ENCODE results near the gene DAPK2.
"Not testable (repeated sequence)": the region's sequence is repeated elsewhere in the genome, so short reads cannot be mapped to it uniquely, and the experiment has no call there.

DAPK2 gene

DNA sequence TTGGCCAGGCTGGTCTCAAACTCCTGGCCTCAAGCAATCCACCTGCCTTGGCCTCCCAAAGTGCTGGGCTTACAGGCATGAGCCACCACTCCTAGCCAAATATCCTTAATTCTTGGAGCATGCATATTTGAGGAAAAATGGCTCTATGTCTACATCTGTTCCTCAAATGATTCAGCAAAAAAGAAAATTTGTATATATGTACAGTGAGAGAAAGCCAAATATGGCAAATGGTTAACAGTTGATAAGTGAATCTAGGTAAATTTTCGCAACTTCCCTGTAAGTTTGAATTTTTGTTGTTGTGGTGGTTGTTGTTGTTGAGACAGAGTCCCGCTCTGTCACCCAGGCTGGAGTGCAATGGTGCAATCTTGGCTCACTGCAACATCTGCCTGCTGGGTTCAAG, 12.8 kb upstream of the DAPK2 start:
- DNase-seq (ENCODE audit: low read depth); H3K4me3 ChIP-seq (ENCODE audit: low read depth, low read length): not testable (repeated sequence)

DNA sequence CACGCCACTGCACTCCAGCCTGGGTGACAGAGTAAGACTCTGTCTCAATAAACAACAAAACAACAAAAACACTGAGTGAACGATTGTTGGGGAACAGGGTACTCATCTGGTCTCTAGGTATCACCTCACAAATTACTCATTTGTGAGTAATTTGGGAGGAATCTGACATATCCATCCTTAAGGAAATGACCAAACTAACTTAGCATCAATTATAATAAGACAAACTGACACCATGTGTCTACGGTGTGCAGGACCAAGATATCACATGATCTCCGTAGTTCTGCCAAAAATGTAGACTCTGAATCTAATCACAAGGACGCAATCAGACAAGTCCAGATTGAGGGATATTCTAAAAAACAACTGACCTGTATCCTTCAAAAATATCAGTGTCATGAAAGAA, 12.0 kb upstream of the DAPK2 start:
- H3K4me3 ChIP-seq (ENCODE audit: low read depth, low read length), result no peak overlapping the region

GRCh38 chr15:64053674-64054073, 7.4 kb upstream of the DAPK2 start:
- not testable (repeated sequence) for DNase-seq (ENCODE audit: low read depth); H3K4me3 ChIP-seq (ENCODE audit: low read depth, low read length)

More for the DNA sequence above, 12.0 kb upstream of the DAPK2 start:
- no peak for DNase-seq (ENCODE audit: low read depth)

DNA sequence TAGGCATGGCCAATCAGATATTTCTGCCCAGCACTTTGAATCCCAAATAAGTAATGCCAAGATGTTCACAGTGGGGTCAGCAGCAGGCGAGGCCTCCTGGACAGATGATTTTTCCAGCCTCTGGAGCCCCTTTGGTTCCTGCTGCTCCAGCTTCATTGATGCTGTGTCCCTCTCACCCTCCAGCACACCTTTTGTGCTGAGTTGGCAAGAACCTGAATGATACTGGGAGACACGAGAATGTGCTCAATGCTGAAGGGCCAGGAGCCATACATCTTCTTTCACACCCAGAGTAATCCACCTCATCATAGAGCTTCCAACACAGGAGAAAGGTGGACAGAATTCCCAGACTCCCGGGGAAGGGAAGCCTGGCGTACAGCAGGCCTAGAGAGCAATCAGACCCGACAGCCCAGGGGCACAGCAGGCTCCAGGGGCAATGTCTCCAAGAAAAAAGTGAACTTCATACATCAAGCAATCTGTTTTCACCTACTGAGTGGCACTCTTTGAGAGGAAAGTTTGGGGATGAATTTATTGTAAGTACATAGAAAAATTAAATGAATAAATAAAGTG, 6.7 kb upstream of the DAPK2 start:
- no peak for DNase-seq (ENCODE audit: low read depth)

DNA sequence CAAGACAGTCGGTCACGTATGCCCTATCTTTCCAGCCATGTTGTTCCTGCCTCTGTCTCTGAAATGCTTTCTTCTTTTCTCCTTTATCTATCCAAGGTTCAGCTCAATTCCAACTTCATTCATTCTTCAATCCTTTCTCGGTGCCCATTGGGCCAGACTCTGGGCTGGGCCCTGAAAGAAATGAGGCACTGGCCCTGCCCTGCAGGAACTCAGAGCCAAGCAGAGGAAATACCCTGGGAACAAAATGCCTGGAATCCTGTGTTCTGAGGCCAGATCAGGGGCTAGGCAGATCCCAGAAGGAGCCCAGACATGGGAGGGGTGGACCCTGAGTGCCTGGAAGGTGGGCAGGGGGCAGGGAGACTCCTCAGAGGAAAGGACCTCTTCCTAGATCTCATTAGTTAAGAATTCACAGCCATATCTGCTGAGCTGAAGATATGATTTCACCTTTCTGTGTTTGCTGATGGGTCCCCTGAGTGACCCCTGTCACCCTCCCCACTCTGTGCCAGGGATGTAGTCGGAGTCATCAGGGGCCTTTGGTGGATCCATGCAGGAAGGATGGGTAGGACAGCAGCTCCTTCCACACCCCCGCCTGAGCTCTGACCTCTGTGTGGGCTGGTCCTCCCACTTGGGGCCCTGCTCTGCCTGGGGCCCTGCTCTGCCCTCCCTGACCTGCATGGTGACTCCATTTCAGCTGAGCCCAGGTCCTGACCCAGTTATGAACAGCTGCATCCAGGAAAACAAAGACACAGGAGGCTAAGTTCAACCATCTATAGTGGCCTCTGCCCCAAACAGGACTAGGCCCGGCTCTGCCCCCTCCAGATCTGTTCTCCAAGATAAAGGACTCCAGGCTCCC, 5.3 kb upstream of the DAPK2 start:
- no peak overlapping the region for H3K4me3 ChIP-seq (ENCODE audit: low read depth, low read length)
- no peak for DNase-seq (ENCODE audit: low read depth)

More for the DNA sequence above, 6.7 kb upstream of the DAPK2 start:
- H3K4me3 ChIP-seq (ENCODE audit: low read depth, low read length), result no peak overlapping the region

DNA sequence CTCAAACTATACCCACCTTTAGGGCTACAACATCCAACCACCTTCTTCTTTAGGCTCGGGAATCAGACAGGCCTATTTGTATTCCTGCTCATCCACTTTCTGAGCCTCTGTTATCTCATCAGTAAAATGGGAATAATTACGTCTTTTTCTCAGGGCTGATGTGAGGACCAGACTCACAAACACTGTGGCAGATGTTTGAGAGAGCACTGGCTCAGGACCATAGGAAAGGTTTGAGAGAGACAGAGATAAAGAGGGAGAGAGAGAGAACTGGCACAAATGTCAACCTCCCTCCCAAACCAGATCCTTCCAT, 4.8 kb upstream of the DAPK2 start:
- H3K4me3 ChIP-seq (ENCODE audit: low read depth, low read length), result no peak overlapping the region
- DNase-seq (ENCODE audit: low read depth), result no peak

DNA sequence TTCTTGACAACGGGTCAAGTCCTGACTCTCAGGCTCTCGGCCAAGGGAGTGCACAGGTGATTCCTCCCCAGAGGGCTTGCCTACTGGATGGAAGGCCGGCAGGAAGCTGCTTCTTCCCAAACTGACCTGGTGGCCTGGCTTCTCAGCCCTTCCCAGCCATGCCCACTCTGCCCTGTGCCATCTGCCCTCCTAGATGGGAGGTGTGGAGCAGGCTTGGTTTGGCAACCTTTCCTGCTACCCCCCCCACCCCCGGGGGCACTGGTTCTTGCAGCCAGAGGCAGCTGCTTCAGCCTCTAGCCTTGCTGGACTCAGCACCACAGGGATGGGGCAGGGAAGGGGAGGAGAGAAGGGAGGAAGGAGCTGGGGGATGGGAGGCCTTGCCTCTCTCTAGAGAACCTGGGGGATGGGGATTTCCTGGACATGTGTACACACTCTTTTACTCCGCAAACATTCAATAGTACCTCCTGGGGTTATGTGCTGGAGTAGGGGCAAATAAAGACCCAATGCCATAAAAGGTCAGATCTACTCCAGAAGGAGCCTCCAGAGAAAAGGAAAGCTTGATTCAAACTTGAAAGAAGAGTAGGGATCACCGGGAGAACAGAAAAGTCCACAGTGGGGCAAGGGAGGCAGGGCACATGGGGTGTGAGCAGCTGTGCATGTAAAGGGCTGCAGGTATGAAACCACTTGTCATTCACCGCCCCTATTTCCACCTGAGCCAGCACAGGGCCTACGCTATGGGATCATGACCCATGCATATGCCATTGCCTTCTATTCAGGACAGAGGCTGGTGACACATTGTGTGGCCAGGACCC, 4.2 kb upstream of the DAPK2 start:
- no peak overlapping the region for H3K4me3 ChIP-seq (ENCODE audit: low read depth, low read length)

GRCh38 chr15:64048781-64049460, 2.6 kb upstream of the DAPK2 start:
- H3K4me3 ChIP-seq (ENCODE audit: low read depth, low read length), result no peak overlapping the region
- DNase-seq (ENCODE audit: low read depth), result no peak

More for the DNA sequence above, 4.2 kb upstream of the DAPK2 start:
- DNase-seq (ENCODE audit: low read depth), result no peak

DNA sequence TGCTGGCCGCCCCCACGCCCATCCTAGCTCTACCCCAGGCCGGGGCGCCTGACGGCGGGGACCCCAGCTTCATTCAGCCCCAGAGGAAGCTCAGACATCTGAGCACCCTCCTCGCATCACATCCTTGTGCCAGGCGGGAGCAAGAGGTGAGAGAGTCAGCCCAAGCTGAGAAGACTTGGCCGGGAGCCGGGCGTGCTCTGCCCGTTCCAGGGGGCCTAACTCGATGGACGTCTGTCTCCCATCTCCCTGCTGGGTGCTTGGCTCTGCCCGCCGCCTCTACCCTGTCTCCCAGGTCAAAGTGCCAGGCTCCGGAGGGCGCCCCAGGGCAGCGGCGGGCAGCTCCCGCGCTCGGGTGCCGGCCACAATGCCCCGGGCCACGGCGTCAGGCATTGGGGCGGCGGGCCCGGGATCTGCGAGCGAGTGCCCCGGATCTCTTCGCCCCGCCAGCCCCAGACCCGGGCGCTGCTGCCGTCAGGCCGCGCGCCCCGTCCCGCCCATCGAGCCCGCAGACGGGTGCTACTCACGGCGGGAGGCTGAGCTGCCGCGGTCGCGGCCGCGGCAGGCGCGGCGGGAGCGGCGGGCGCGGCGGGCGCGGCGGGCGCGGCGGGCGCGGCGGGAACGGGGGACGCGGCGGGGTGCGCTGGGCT, 388 bp downstream of the DAPK2 start:
- DNase-seq (ENCODE audit: low read depth), result no peak
- peak overlapping the region; percentile 46 for H3K4me3 ChIP-seq (ENCODE audit: low read depth, low read length)

DNA sequence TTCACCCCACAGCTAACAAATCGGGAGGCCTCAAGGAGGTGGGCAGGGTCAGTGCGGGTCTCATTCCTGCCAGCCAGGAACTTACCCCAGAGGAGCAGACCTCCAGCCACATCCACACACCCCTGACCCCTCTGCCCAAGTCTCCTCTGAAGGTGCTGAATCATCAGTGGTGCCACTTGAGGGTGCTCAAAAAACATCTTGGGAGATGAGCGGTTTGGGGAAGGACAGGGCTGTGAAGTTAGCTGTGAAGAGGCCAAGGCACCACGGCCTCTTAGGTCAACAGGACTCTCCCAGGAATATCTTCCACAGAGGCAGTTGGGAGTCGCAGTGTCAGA, 1.2 kb downstream of the DAPK2 start:
- H3K4me3 ChIP-seq (ENCODE audit: low read depth, low read length), result no peak overlapping the region
- DNase-seq (ENCODE audit: low read depth), result no peak

DNA sequence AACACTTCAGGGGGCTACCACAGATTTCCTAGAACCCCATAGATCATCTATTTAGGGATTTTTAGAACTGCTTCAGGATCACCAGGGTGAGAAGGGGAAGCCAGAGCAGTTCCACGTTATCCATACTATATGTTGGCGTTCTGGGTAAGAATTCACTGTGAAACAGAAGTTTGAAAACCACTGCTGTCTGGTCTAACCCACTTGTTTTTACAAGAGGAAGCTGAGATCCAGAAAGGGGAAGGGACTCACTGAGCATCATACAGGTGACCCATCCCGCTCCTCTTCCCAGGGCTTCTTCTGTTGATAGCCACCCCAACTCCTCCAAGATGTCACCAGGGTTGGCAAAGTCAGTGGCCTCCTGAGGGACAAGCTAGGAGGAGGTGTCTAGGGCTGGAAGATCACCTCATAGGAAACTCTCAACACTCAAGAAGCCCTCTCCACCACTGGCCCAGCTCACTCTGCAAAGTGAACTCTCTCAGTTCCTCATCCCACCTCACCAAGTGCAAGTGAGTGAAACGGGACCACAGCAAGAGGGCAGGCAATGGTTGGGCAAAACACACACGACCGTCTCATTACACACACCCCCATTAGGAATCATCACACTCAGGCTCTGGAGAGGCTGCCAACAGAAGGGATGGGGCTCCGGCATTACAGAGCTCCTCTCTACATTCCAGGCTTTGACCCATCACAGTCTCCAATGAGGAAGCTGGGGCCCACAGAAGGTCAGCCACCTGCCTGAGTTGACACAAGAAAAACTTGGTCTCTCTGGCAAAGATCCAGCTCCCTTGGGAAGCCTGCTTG, 1.8 kb downstream of the DAPK2 start:
- no peak overlapping the region for H3K4me3 ChIP-seq (ENCODE audit: low read depth, low read length)
- DNase-seq (ENCODE audit: low read depth), result no peak

DNA sequence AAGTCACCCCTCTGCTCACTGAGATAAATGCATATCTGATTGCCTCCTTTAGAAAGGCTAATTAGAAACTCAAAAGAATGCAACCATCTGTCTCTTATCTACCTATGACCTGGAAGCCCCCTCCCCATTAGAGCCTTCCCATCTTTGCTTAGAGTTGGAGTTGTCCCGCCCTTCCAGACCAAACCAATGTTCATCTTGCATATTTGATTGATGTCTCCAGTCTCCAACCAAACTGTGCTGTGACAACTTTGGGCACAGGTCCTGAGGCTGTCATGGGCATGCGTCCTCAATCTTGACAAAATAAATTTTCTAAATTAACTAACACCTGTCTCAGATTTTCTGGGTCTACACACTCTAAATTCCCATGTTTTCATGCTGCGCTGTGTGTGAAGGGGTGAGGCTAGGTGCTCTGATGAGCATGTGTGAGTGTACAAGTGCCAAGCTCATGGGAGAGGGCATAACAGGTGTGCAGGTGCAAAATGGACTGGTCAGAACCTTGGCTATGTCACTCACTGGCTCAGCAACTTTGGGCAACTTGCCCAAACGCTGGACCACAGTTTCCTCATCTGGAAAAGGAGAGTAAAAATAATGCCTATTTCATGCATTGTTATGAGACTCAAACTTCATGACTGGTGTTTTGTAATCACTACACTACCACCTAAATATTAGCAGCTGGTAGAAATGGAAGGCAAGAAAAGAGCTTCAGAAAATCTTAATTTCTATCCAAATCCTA, 7.2 kb downstream of the DAPK2 start:
- H3K4me3 ChIP-seq (ENCODE audit: low read depth, low read length), result no peak overlapping the region
- DNase-seq (ENCODE audit: low read depth), result no peak

DNA sequence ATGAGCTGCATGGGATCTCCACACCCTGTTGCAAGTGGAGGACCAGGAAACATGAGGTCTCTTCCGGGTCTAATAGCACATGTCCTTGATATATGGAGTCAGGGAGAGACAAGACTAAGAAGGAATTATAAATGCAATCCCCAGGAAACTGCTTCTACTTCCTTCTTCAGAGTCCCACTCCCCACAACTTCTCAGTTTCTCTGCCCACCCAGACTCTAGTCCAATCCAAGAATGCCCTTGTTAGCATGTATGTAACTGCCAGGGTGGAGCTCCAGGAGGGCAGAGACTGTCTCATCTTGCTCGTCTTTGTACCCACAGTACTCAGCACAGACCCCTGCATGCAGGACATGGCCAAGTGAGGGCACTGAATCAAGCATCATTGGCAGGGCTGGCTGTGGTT, 8.3 kb downstream of the DAPK2 start:
- no peak overlapping the region for H3K4me3 ChIP-seq (ENCODE audit: low read depth, low read length)
- DNase-seq (ENCODE audit: low read depth), result no peak

DNA sequence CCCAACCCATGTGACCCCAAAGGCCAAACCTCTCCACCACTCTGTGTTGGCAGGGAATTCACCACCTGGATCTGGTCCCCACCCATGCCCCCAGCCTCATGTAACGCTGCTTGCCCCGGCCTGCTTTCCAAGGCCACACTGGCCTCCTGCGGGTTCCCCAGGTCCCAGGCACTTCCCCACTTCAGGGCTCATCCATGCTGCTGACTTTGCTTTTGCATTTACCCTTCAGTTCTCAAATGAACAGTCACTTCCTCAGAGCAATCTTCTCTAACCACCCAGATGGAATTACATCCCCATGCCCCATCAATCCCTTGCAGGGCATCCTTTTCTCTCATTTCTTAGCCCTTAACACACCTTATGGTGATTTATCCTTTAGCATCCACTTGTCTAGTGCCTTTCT, 9.2 kb downstream of the DAPK2 start:
- no peak for DNase-seq (ENCODE audit: low read depth)
- H3K4me3 ChIP-seq (ENCODE audit: low read depth, low read length), result no peak overlapping the region

- DNase-seq (ENCODE audit: low read depth), result no peak
- no peak overlapping the region for H3K4me3 ChIP-seq (ENCODE audit: low read depth, low read length)
Measured at GRCh38 chr15:64035525-64035924, 10.8 kb downstream of the DAPK2 start.

DNA sequence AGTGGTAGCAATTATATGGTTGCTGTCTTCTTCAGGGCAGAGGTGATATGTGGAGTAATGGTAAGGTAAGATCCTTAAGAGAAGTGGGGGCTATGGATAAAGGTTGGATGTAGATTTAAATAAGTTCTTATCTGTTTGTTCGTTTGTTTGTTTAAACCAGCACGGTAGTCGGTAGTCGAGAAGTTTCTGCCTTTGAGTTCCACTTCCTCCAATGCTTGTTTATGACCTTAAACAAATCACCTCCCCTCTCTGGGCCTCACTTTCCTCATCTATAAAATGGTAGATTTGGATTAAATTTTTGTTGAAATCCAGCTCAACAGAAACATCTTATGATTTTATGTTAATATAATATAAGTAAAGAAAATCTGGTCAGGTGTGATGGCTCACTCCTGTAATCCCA, 11.8 kb downstream of the DAPK2 start:
- DNase-seq (ENCODE audit: low read depth), result no peak
- H3K4me3 ChIP-seq (ENCODE audit: low read depth, low read length), result no peak overlapping the region

DNA sequence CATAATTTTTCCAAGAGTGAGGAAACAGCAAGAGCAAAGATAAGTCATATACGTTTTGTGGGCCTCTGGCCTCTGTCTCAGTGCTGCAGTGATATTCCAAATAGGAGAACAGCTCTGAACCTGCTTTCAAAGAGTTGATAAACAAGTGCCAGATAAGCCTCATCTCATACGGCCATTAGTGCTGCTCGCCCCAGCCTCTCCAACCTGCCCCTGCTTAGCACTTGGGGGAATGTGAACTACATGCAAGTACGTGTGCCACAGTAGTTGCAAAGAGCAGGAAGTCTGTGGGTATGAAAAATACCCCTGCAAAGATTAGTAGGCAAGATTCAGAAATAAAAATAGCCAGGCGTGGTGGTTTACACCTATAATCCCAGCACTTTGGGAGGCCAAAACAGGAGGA, 14.0 kb downstream of the DAPK2 start:
- DNase-seq (ENCODE audit: low read depth), result no peak
- H3K4me3 ChIP-seq (ENCODE audit: low read depth, low read length), result no peak overlapping the region

DNA sequence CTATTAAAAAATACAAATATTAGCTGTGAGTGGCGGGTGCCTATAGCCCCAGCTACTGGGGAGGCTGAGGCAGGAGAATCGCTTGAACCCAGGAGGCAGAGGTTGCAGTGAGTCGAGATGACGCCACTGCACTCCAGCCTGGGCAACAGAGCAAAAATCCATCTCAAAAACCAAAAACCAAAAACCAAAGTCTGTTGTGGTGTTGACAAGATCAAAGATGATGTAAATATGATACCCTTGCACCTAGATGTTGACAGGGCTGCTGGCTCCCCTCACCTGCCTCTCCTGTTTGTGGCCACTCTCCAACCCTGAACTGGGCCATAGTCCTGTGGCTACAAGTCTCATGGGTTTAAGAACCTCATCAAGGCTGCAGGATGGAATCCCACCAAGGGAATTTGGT, 16.2 kb downstream of the DAPK2 start:
- no peak for DNase-seq (ENCODE audit: low read depth)
- H3K4me3 ChIP-seq (ENCODE audit: low read depth, low read length), result no peak overlapping the region
